Endothelial cell of umbilical vein (primary cell): ENCODE measurements around the gene SIGLEC10. TPM values are rescaled to one million over a fixed set of nuclear protein-coding genes. Genes with fewer than 3 reads are reported as not detected.

ENCODE experiments used
- BruUV-seq: library from RNA; stranded (reverse); fragments of 400-500 nt; replicated peaks from 2 replicates; lab custom pipeline; 2021; lab: Mats Ljungman, UMichigan
- CTCF ChIA-PET: fragments of 300-600, 350-600 bp; sonication (Branson Sonifier 250); formaldehyde crosslinking; loops from one replicate; lab custom pipeline; 2021; ENCODE audit warnings: antibody characterized with exemption, inconsistent platforms; lab: Charles Lee
- POLR2A ChIA-PET: fragments of 300-600, 350-600 bp; sonication (Branson Sonifier 250); formaldehyde crosslinking; loops from one replicate; lab custom pipeline; 2021; ENCODE audit warnings: antibody characterized with exemption, inconsistent platforms; lab: Charles Lee
- DNase-seq: peaks from one replicate; pipeline ENCODE4 v3.0.0-alpha.2; 2011; ENCODE audit warnings: low read depth, low spot score
- FAIRE-seq: peaks from 2 replicates; lab custom pipeline; 2011; peaks lifted over from hg19 to GRCh38; lab: Jason Lieb, UNC
- H2AFZ ChIP-seq: 2 replicates; pipeline ENCODE4 v1.6.0; 2012; ENCODE audit warnings: low read depth, low read length, control low read depth, inconsistent platforms
- H3K27ac ChIP-seq: 2 replicates; pipeline ENCODE4 v1.5.1; 2011; ENCODE audit warnings: low read depth, mild to moderate bottlenecking, control low read depth, low read length, moderate library complexity; ENCODE audit not compliant: insufficient read depth
- H3K27me3 ChIP-seq, 2 experiments: 2 replicates each; pipeline versions ENCODE4 v1.6.0 to v1.6.1; 2011; ENCODE audit warnings: low read length in 2 of 2, mixed read lengths in 1 of 2; ENCODE audit not compliant: control insufficient read depth in 2 of 2, insufficient read depth in 2 of 2
- H3K36me3 ChIP-seq, 2 experiments: 2 replicates in 1 of 2; 3 replicates in 1 of 2; pipeline ENCODE4 v1.5.1; 2011; ENCODE audit warnings: low read length in 2 of 2, mild to moderate bottlenecking in 1 of 2, moderate library complexity in 1 of 2; ENCODE audit not compliant: control insufficient read depth in 2 of 2, insufficient read depth in 2 of 2; ENCODE audit errors: extremely low read depth in 1 of 2
- H3K4me1 ChIP-seq: 3 replicates; pipeline ENCODE4 v1.5.1; 2011; ENCODE audit warnings: mild to moderate bottlenecking, low read length; ENCODE audit not compliant: control insufficient read depth, insufficient read depth; ENCODE audit errors: extremely low read depth
- H3K4me2 ChIP-seq: 2 replicates; pipeline ENCODE4 v1.6.1; 2011; ENCODE audit warnings: low read length, control low read depth, mixed read lengths; ENCODE audit not compliant: insufficient read depth
- H3K4me3 ChIP-seq, 3 experiments: fragments of 200-600 bp in 1 of 3; sonication (generic), shearing (Covaris generic) in 1 of 3; replicated peaks in 1 of 3; 2 replicates each; pipeline ENCODE4 v1.5.1; 2011 to 2016; ENCODE audit warnings: control low read depth in 3 of 3, low read length in 3 of 3, mild to moderate bottlenecking in 2 of 3, inconsistent platforms in 1 of 3, low read depth in 1 of 3, moderate library complexity in 1 of 3; ENCODE audit not compliant: insufficient read depth in 1 of 3
- H3K79me2 ChIP-seq: 2 replicates; pipeline ENCODE4 v1.6.0; 2012; ENCODE audit warnings: low read length, inconsistent platforms; ENCODE audit not compliant: control insufficient read depth, insufficient read depth
- H3K9ac ChIP-seq: replicated peaks from 2 replicates; pipeline ENCODE3; 2011; ENCODE audit warnings: low read length, control low read depth; ENCODE audit not compliant: insufficient read depth; ENCODE audit errors: extremely low read depth
- H3K9me1 ChIP-seq: replicated peaks from 3 replicates; pipeline ENCODE4 v1.6.0; 2011; ENCODE audit warnings: mild to moderate bottlenecking, low read length; ENCODE audit not compliant: control insufficient read depth, insufficient read depth; ENCODE audit errors: extremely low read depth
- H3K9me3 ChIP-seq: replicated peaks from 2 replicates; pipeline ENCODE4 v1.5.1; 2012; ENCODE audit warnings: low read length, inconsistent platforms; ENCODE audit not compliant: control insufficient read depth, insufficient read depth
- H4K20me1 ChIP-seq: replicated peaks from 2 replicates; pipeline ENCODE3; 2011; ENCODE audit warnings: mild to moderate bottlenecking, low read length; ENCODE audit not compliant: control insufficient read depth, insufficient read depth; ENCODE audit errors: extremely low read depth
- EZH2 ChIP-seq: IDR thresholded peaks from 2 replicates; pipeline ENCODE4 v1.6.1; 2012; ENCODE audit warnings: borderline replicate concordance, low read depth, mild to moderate bottlenecking, moderate library complexity, low read length, inconsistent platforms; ENCODE audit not compliant: severe bottlenecking
- FOS ChIP-seq: IDR thresholded peaks from 2 replicates; pipeline ENCODE4 v1.6.1; 2011; ENCODE audit warnings: mild to moderate bottlenecking, low read length, moderate library complexity, borderline replicate concordance; ENCODE audit not compliant: insufficient read depth
- GATA2 ChIP-seq: IDR thresholded peaks from 2 replicates; pipeline ENCODE4 v1.7.0; 2011; ENCODE audit warnings: low read depth, mild to moderate bottlenecking, moderate library complexity, mixed read lengths, low read length; ENCODE audit not compliant: insufficient read length, insufficient read depth
- JUN ChIP-seq: IDR thresholded peaks from 2 replicates; pipeline ENCODE4 v1.6.1; 2011; ENCODE audit warnings: borderline replicate concordance, low read depth; ENCODE audit not compliant: insufficient read length, insufficient read depth
- MYC ChIP-seq: IDR thresholded peaks from one replicate; pipeline ENCODE4 v1.6.1; 2011; ENCODE audit warnings: mild to moderate bottlenecking, low read depth, low read length
- POLR2A ChIP-seq: IDR thresholded peaks from 2 replicates; pipeline ENCODE4 v1.6.1; 2012; ENCODE audit warnings: low read depth, mild to moderate bottlenecking, control low read depth, low read length
- POLR2AphosphoS5 ChIP-seq: IDR thresholded peaks from 2 replicates; pipeline ENCODE4 v1.6.1; 2012; ENCODE audit warnings: low read depth, mild to moderate bottlenecking, control low read depth, low read length, moderate library complexity; ENCODE audit not compliant: insufficient read depth
- dilution Hi-C: fragments of 300-500 bp; cut with MboI; formaldehyde crosslinking; loops from one replicate; pipeline ENCODE4 v1.15.0; 2019; ENCODE audit warnings: low sequenced_read_pairs; ENCODE audit not compliant: extremely low pct_ligation_motif_present
- intact Hi-C: fragments of 100-400 bp; cut with micrococcal nuclease; formaldehyde crosslinking; loops from one replicate; pipeline ENCODE4 v1.10.0; 2022
- polyA plus RNA-seq, 4 experiments: library from polyadenylated mRNA; depleted of rRNA in 3 of 4; stranded (reverse) in 3 of 4; unstranded in 1 of 4; fragments of >200 nt; gene quantifications; 2 replicates each; pipeline versions ENCODE4 v1.2.1 to v1.2.3, GENCODE V29; 2011 to 2012; ENCODE audit warnings: missing spikeins in 1 of 4
- total RNA-seq: library from RNA; stranded (reverse); gene quantifications from 2 replicates; pipeline ENCODE4 v1.2.3, GENCODE V29; 2021
- TF ChIP-seq, protein P1 (sequence below): IDR thresholded peaks from 2 replicates; pipeline ENCODE4 v1.6.1; 2011; ENCODE audit not compliant: insufficient read depth, insufficient read length
- TF ChIP-seq, protein P2 (sequence below), 2 donors: IDR thresholded peaks; 1 replicate in 1 of 2; 2 replicates in 1 of 2; pipeline ENCODE4 v1.5.1; 2011; ENCODE audit warnings: low read length in 2 of 2, mild to moderate bottlenecking in 2 of 2, moderate library complexity in 2 of 2, control low read depth in 1 of 2, inconsistent platforms in 1 of 2, low read depth in 1 of 2; ENCODE audit not compliant: insufficient read depth in 1 of 2; ENCODE audit errors: extremely low read depth in 1 of 2

SIGLEC10 gene
- total and polyA plus RNA-seq, 2 donors (not counting 3 experiments of a cell fraction or from before 2014, with no cell fraction given): not detected

DNA sequence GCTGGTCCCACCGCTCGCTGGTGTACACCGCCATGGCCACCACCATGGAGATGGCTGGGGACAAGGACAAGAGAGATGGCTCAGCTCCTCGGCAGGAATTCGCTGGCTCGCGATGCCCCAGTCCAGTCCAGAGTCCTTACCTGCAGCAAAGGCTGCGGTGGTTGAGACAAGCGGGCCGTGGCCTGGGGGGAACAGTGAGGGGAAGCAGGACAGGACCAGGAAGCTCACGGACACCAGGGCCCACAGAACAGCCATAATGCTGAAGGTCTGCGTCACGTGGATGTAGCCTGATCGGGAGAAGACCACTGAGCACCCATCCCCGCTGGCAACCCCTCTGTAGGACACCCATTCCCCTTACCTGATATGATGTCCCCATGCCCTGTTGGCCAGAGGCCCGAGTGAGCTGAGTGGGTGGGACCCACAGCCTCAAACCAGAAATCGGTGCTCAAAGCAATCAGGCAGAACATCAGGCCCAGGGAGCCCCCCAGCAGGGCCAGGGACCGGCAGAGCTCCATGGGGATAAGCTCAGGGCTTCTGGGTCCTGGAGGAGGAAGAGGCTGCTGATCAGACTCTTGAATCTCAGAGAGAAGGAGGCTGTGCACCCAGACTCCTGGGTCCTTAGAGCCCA is 45.3 kb downstream of the SIGLEC10 start:
- no peak overlapping the region for H3K27ac ChIP-seq
- no peak for DNase-seq
- H3K9ac ChIP-seq: no peak overlapping the region
- FAIRE-seq: no peak
- dilution Hi-C loops (no loop called here), intact Hi-C loops (no loop called here)
- no peak overlapping the region for H3K4me3 ChIP-seq
- H3K79me2 ChIP-seq: no peaks in the 10 kb centered on the region
- TF ChIP-seq EZH2: no peak
- no peak for TF ChIP-seq FOS
- no peak for TF ChIP-seq POLR2AphosphoS5
- TF ChIP-seq MYC: no peak
- no peak for TF ChIP-seq GATA2
- no peak for TF ChIP-seq JUN
- TF ChIP-seq, protein P1, sequence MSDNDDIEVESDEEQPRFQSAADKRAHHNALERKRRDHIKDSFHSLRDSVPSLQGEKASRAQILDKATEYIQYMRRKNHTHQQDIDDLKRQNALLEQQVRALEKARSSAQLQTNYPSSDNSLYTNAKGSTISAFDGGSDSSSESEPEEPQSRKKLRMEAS: no peak
- no peak for TF ChIP-seq POLR2A
- TF ChIP-seq, protein P2, sequence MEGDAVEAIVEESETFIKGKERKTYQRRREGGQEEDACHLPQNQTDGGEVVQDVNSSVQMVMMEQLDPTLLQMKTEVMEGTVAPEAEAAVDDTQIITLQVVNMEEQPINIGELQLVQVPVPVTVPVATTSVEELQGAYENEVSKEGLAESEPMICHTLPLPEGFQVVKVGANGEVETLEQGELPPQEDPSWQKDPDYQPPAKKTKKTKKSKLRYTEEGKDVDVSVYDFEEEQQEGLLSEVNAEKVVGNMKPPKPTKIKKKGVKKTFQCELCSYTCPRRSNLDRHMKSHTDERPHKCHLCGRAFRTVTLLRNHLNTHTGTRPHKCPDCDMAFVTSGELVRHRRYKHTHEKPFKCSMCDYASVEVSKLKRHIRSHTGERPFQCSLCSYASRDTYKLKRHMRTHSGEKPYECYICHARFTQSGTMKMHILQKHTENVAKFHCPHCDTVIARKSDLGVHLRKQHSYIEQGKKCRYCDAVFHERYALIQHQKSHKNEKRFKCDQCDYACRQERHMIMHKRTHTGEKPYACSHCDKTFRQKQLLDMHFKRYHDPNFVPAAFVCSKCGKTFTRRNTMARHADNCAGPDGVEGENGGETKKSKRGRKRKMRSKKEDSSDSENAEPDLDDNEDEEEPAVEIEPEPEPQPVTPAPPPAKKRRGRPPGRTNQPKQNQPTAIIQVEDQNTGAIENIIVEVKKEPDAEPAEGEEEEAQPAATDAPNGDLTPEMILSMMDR (IDR thresholded peaks at IDR 0.05; ENCODE audit: extremely low read depth in 1 of 2, insufficient read depth in 1 of 2, low read depth in 1 of 2, low read length in 2 of 2): no peak
- no peaks in the 10 kb centered on the region for H4K20me1 ChIP-seq
- no peaks in the 10 kb centered on the region for H3K9me1 ChIP-seq
- H3K9me3 ChIP-seq: no peaks in the 10 kb centered on the region
- H3K27me3 ChIP-seq: no peaks in the 10 kb centered on the region
- no peak overlapping the region for H3K4me2 ChIP-seq
- CTCF ChIA-PET: interaction anchor here (1.0 to 1.3 kb wide), 2 partner anchors 9 to 45 kb away, joined by 3 read pairs; partner anchors contain the start of gene SIGLEC10
- H3K4me1 ChIP-seq: no peaks in the 10 kb centered on the region
- BruUV-seq: no TSS peak
- POLR2A ChIA-PET: no interaction called here
- H2AFZ ChIP-seq: no peak overlapping the region
- no peaks in the 10 kb centered on the region for H3K36me3 ChIP-seq
